RWPE2 (cell line): ENCODE measurements around the gene SCYGR5.
"Not testable (repeated sequence)": the region's sequence is repeated elsewhere in the genome, so short reads cannot be mapped to it uniquely, and the experiment has no call there.

Source experiments
- ATAC-seq: fragments of 200-7000 bp; cut with Tn5 transposase; 3 replicates; pipeline ENCODE4 v1.9.1; 2021; ENCODE audit warnings: low read depth
- DNase-seq: peaks from one replicate; pipeline ENCODE4 v3.0.0-alpha.2; 2020; ENCODE audit warnings: low spot score
- H3K27ac ChIP-seq: fragments of 450-650 bp; 2 replicates; pipeline ENCODE4 v1.5.1; 2017; ENCODE audit warnings: mild to moderate bottlenecking; ENCODE audit not compliant: poor library complexity, severe bottlenecking
- H3K27me3 ChIP-seq: fragments of 250-450 bp; sonication (Bioruptor Pico); 2 replicates; pipeline ENCODE4 v1.5.1; 2021; ENCODE audit warnings: mild to moderate bottlenecking, moderate library complexity; ENCODE audit not compliant: insufficient read depth, poor library complexity, severe bottlenecking
- H3K36me3 ChIP-seq: fragments of 250-450 bp; sonication (Bioruptor Pico); 2 replicates; pipeline ENCODE4 v1.5.1; 2020; ENCODE audit warnings: low read depth, mild to moderate bottlenecking, moderate library complexity
- H3K4me1 ChIP-seq: fragments of 250-450 bp; sonication (Bioruptor Pico); 2 replicates; pipeline ENCODE4 v1.5.1; 2021; ENCODE audit warnings: mild to moderate bottlenecking, moderate library complexity; ENCODE audit not compliant: insufficient read depth, poor library complexity, severe bottlenecking
- H3K4me3 ChIP-seq: fragments of 250-450 bp; sonication (Bioruptor Pico); 2 replicates; pipeline ENCODE4 v1.5.1; 2021; ENCODE audit warnings: mild to moderate bottlenecking, moderate library complexity; ENCODE audit not compliant: severe bottlenecking
- H3K9me3 ChIP-seq: fragments of 250-450 bp; sonication (Bioruptor Pico); 2 replicates; pipeline ENCODE4 v1.5.1; 2021; ENCODE audit warnings: mild to moderate bottlenecking, moderate library complexity; ENCODE audit not compliant: severe bottlenecking
- CTCF ChIP-seq: fragments of 450-650 bp; IDR thresholded peaks from one replicate; pipeline ENCODE4 v1.5.1; 2017; ENCODE audit warnings: mild to moderate bottlenecking, moderate library complexity; ENCODE audit not compliant: poor library complexity, severe bottlenecking

The SCYGR5 gene

GRCh38 chr2:227666631-227667170 is at the start of gene SCYGR5:
Gene SCYGR5 (plus strand): TSS chr2:227666804. CDS start chr2:227666804, 0 bp downstream.
- not testable (repeated sequence) for H3K36me3 ChIP-seq, H3K4me1 ChIP-seq, ATAC-seq, DNase-seq, H3K4me3 ChIP-seq, H3K9me3 ChIP-seq, H3K27ac ChIP-seq, H3K27me3 ChIP-seq

GRCh38 chr2:227617316-227618230 is 49.0 kb upstream of the SCYGR5 start, which contains the start of gene SCYGR4:
Gene SCYGR4 (plus strand): TSS chr2:227617498. CDS start chr2:227617498, 0 bp downstream.
- H3K36me3 ChIP-seq: no peaks in the 10 kb centered on the region
- no peak within 1 kb of the TSS for H3K4me3 ChIP-seq
- no peak within 1 kb of the TSS for H3K27ac ChIP-seq
- H3K4me1 ChIP-seq: no peaks in the 10 kb centered on the region
- H3K9me3 ChIP-seq: no peaks in the 10 kb centered on the region
- DNase-seq (no peak), ATAC-seq (no peak)
- no peaks in the 10 kb centered on the region for H3K27me3 ChIP-seq
- TF ChIP-seq CTCF: no peak

GRCh38 chr2:227623226-227623625 is 43.4 kb upstream of the SCYGR5 start:
- Histone ChIP-seq H3K9me3 (no peaks in the 10 kb centered on the region), H3K36me3 (no peaks in the 10 kb centered on the region), H3K4me3 (no peak overlapping the region), H3K27ac (peak overlapping the region; percentile 16), H3K4me1 (peaks cover 9% of the 10 kb centered on the region), H3K27me3 (no peaks in the 10 kb centered on the region)
- DNase-seq (no peak), ATAC-seq (peak; percentile 70)
- TF ChIP-seq CTCF: no peak

- H3K9me3 ChIP-seq: no peaks in the 10 kb centered on the region
- no peak for DNase-seq
- H3K36me3 ChIP-seq: no peaks in the 10 kb centered on the region
- no peaks in the 10 kb centered on the region for H3K27me3 ChIP-seq
- H3K4me1 ChIP-seq: peaks cover 9% of the 10 kb centered on the region
- TF ChIP-seq CTCF: no peak
- H3K27ac ChIP-seq: no peak overlapping the region
- no peak for ATAC-seq
- no peak overlapping the region for H3K4me3 ChIP-seq
These were observed 41.2 kb upstream of the SCYGR5 start for GRCh38 chr2:227625420-227625819.

- no peak overlapping the region for H3K27ac ChIP-seq
- DNase-seq: no peak
- no peaks in the 10 kb centered on the region for H3K27me3 ChIP-seq
- H3K36me3 ChIP-seq: no peaks in the 10 kb centered on the region
- no peak for TF ChIP-seq CTCF
- peaks cover 9% of the 10 kb centered on the region for H3K4me1 ChIP-seq
- no peak overlapping the region for H3K4me3 ChIP-seq
- no peaks in the 10 kb centered on the region for H3K9me3 ChIP-seq
- ATAC-seq: no peak
These were observed 39.9 kb upstream of the SCYGR5 start for GRCh38 chr2:227626580-227627151.
